HG03045 (cell line): ENCODE data around the gene LBH.

Source experiments
- ATAC-seq: cut with Tn5 transposase; IDR thresholded peaks from one replicate; pipeline ENCODE4 v1.9.1; 2021; ENCODE audit warnings: mild to moderate bottlenecking, moderate library complexity; ENCODE audit not compliant: unreplicated experiment

The LBH gene

GRCh38 chr2:30300456-30301221 lies 69.3 kb downstream of the LBH start:
- no peak for ATAC-seq

DNA sequence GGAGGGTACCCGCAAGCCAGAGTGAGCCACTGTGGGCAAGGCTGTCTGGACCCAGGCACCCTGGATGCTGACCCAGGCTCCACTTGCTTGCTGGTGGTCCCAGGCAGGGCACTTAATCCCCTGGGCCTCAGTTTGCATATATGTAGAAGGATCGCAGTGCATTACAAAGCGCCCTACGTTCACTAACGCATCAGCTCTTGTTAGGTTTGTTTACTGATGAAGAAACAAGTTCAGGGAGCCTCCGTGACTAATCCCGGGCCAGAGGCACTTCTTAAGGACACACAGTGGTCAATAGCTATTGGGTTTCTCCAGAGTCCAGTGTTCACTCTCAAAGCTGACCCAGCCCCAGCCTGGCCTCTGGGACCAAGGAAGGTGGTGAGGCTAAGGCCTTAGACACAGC lies 70.2 kb downstream of the LBH start:
- ATAC-seq, result no peak

- ATAC-seq, result no peak
Measured at GRCh38 chr2:30302566-30302965, 71.2 kb downstream of the LBH start.

- ATAC-seq, result no peak
Measured at GRCh38 chr2:30303095-30303494, 71.8 kb downstream of the LBH start.

DNA sequence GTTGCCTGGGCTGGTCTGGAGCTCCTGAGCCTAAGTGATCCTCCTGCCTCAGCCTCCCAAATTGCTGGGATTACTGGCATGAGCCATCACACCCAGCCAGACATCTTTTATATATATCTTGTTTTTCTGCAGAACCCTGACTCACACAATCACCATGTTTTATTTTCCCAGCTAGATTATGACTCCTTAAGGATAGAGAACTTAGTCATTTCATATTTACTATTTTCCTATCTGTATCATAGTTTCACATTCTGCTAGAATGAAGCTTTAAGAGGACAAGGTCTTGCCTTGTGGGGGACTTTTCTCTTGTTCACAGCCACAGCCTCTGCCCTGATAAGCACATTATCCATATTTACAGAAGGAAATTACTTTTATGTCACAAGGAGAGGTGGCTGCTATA lies 73.9 kb downstream of the LBH start:
- ATAC-seq, result no peak

GRCh38 chr2:30306522-30306921 lies 75.2 kb downstream of the LBH start:
- ATAC-seq, result no peak

- ATAC-seq, result no peak
Measured at GRCh38 chr2:30308280-30308679, 76.9 kb downstream of the LBH start.
